Psoas muscle (tissue), 8 donors: ENCODE results near the gene KRTAP5-7. TPM values are rescaled to one million over a fixed set of nuclear protein-coding genes. Genes with fewer than 3 reads are reported as not detected.

Experiments used
- ATAC-seq, 4 donors: fragments of 200-7000 bp; cut with Tn5 transposase; one replicate each; pipeline ENCODE4 v1.9.1; 2020; ENCODE audit warnings: moderate library complexity in 3 of 4, mild to moderate bottlenecking in 2 of 4
- DNase-seq, 2 donors: peaks; one replicate each; pipeline ENCODE4 v3.0.0-alpha.2; 2020
- H3K27ac ChIP-seq: fragments of 200-600 bp; one replicate; pipeline ENCODE4 v1.8.0; 2022
- H3K27me3 ChIP-seq, 3 donors: fragments of 200-600 bp in 1 of 3; one replicate each; pipeline versions ENCODE4 v1.6.1 to v1.8.0; 2013 to 2022; ENCODE audit warnings: low read length in 2 of 3, mild to moderate bottlenecking in 2 of 3, moderate library complexity in 1 of 3; ENCODE audit not compliant: insufficient read depth in 3 of 3
- H3K36me3 ChIP-seq, 2 donors: fragments of 200-600 bp in 1 of 2; one replicate each; pipeline versions ENCODE4 v1.6.1 to v1.8.0; 2013 to 2022; ENCODE audit warnings: low read depth in 1 of 2, mild to moderate bottlenecking in 1 of 2, moderate library complexity in 1 of 2; ENCODE audit not compliant: insufficient read depth in 1 of 2
- H3K4me1 ChIP-seq: fragments of 200-600 bp; one replicate; pipeline ENCODE4 v1.8.0; 2022
- H3K4me3 ChIP-seq: fragments of 200-600 bp; one replicate; pipeline ENCODE4 v1.8.0; 2022; ENCODE audit warnings: mild to moderate bottlenecking
- H3K9me3 ChIP-seq: fragments of 200-600 bp; one replicate; pipeline ENCODE4 v1.8.0; 2022
- WGBS, 3 donors: extraction: QIAGEN DNeasy Blood & Tissue Kit; methylation state at CpG; one replicate each; pipeline versions ENCODE4 v1.1.6 to v1.1.7; 2013; 5-methylcytosine and 5-hydroxymethylcytosine counted together
- intact Hi-C, 2 donors: fragments of 100-400 bp; cut with DNase I; formaldehyde crosslinking; loops; one replicate each; pipeline versions ENCODE4 v1.11.0 to v1.14.2; 2022
- polyA plus RNA-seq, 3 donors: library from polyadenylated mRNA; stranded (reverse); fragments of 200-250 nt; gene quantifications; one replicate each; pipeline ENCODE4 v1.2.3, GENCODE V29; 2013
- total RNA-seq, 4 donors: library from RNA; stranded (reverse); fragmentation: NEBNext Ultra II Directional in 2 of 4; extraction: Animal tissue kit (Norgen Biotek cat#: 25700) in 2 of 4; gene quantifications; one replicate each; pipeline versions ENCODE4 v1.2.1 to v1.2.4, GENCODE V29; 2021 to 2023
- TF ChIP-seq, protein P1 (sequence below): fragments of 200-600 bp; IDR thresholded peaks from one replicate; pipeline ENCODE4 v1.8.0; 2022; ENCODE audit warnings: antibody characterized with exemption
- donor health status: healthy with polysubstance abuse.
- donor health status: DM: no; HTN: no; CAD: no; lungs with moderate emphysema.
- donor health status: Bipolar disorder and iron deficiency.
- donor health status: healthy.
- donor health status: DM: yes; HTN: yes; CAD: no.
- donor health status: DM: no; HTN: no; CAD: no.
- donor health status: DM: no; HTN: no; CAD: no.
- donor health status: DM: yes; HTN: yes; CAD: no.

The KRTAP5-7 gene
- total and polyA plus RNA-seq, 7 donors, result 0.01 TPM; not detected in 6

DNA sequence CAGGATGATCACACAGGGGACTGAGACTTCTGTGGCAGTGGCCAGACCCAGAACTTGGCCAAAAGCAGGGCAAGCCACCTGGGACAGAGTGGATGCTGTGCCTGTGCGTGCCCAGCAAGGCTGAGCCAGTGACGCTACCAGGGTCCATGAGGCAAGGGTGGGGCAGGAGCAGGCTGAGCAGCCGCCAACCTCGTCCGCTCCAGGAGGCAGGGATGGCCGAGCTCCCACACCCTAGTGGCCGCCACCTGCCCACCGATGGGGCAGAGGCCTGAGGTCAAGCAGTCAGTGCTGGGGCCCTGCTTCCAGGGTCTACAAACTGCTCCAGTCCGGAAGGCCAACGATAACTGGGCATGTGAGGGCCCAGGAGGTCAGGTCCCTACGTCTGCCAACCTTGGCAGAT, 28.4 kb downstream of the KRTAP5-7 start:
- no peaks in the 10 kb centered on the region for H3K9me3 ChIP-seq
- intact Hi-C loops, result no loop called here
- no peak for ATAC-seq
- no peaks in the 10 kb centered on the region for H3K36me3 ChIP-seq
- 89 to 92% (median 92%) methylated on average over 11 of the region's 11 CpGs for WGBS, 3 donors
- DNase-seq, result no peak
- no peaks in the 10 kb centered on the region for H3K4me1 ChIP-seq
- TF ChIP-seq, protein P1, sequence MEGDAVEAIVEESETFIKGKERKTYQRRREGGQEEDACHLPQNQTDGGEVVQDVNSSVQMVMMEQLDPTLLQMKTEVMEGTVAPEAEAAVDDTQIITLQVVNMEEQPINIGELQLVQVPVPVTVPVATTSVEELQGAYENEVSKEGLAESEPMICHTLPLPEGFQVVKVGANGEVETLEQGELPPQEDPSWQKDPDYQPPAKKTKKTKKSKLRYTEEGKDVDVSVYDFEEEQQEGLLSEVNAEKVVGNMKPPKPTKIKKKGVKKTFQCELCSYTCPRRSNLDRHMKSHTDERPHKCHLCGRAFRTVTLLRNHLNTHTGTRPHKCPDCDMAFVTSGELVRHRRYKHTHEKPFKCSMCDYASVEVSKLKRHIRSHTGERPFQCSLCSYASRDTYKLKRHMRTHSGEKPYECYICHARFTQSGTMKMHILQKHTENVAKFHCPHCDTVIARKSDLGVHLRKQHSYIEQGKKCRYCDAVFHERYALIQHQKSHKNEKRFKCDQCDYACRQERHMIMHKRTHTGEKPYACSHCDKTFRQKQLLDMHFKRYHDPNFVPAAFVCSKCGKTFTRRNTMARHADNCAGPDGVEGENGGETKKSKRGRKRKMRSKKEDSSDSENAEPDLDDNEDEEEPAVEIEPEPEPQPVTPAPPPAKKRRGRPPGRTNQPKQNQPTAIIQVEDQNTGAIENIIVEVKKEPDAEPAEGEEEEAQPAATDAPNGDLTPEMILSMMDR, result no peak
- H3K27ac ChIP-seq, result no peak overlapping the region
- no peaks in the 10 kb centered on the region for H3K27me3 ChIP-seq
- H3K4me3 ChIP-seq, result no peak overlapping the region

DNA sequence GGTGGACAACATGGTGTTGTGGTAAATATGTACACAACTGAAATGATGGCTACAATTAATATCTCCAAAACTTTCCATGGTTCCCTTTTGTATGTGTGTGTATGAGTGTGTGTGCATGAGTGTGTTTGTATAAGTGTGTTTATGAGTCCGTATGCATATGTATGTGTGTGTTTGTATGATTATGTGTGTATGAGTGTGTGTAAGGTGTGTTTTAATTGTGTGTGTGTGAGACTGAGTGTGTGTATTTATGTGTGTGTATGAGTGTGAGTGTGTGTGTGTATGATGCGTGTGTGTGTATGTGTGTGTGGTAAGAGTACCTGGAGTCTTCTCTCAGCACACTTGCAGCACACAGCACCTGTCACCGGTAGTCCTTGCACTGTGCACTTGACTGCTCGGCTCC, 29.0 kb downstream of the KRTAP5-7 start:
- ATAC-seq (no peak), DNase-seq (no peak)
- H3K9me3 ChIP-seq, result no peaks in the 10 kb centered on the region
- no peaks in the 10 kb centered on the region for H3K27me3 ChIP-seq
- no peak overlapping the region for H3K27ac ChIP-seq
- intact Hi-C loops, result no loop called here
- WGBS, 3 donors, result 86 to 92% (median 89%) methylated on average over 4 of the region's 4 CpGs
- no peaks in the 10 kb centered on the region for H3K36me3 ChIP-seq
- H3K4me1 ChIP-seq, result no peaks in the 10 kb centered on the region
- TF ChIP-seq, protein P1, result no peak
- H3K4me3 ChIP-seq, result no peak overlapping the region

DNA sequence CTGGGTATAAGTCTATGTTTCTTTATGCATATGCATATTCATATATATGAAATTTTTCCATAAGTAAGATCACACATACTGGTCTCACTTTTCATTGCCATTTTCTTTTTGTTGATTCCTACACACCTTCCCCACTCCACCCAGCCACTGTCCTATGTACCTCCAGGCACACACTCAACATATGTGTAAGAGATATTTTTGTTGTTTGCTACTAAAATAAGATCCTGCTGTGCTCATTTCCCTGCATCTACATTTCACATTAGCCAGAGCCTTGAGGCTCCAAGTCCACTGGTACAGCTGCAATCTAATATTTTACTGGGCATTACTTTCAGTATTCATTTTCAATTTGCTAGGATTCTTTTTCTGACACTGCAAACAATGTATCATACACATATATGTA, 30.2 kb downstream of the KRTAP5-7 start:
- Histone ChIP-seq H3K9me3 (no peaks in the 10 kb centered on the region), H3K36me3 (no peaks in the 10 kb centered on the region), H3K4me1 (no peaks in the 10 kb centered on the region), H3K27me3 (no peaks in the 10 kb centered on the region), H3K27ac (no peak overlapping the region), H3K4me3 (no peak overlapping the region)
- TF ChIP-seq, protein P1, result no peak
- no peak for DNase-seq
- no peak for ATAC-seq
- intact Hi-C loops, result no loop called here

DNA sequence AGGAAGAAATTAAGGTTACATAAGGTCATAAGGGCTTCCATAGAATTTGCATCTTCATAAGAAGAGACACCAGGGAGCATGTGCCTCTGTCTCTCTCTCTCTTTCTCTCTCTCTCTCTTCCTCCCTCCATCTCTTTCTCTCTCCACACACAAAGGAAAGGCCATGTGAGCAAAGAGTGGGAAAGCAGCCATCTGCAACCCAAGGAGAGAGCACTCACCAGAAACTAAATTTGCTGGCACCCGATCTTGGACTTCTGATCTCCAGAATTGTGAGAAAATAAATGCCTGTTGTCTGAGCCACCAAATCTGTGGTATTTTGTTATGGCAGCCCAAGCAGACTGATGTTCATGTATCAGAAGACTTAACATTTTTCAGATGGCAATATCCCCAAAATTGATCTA, 31.9 kb downstream of the KRTAP5-7 start:
- Histone ChIP-seq H3K27ac (no peak overlapping the region), H3K36me3 (no peaks in the 10 kb centered on the region), H3K4me1 (no peaks in the 10 kb centered on the region), H3K9me3 (no peaks in the 10 kb centered on the region), H3K4me3 (no peak overlapping the region), H3K27me3 (peaks cover 0 to 11% (median 2%) of the 10 kb centered on the region in 3 donors)
- 45 to 63% (median 53%) methylated on average over 1 of the region's 1 CpG for WGBS, 3 donors
- no peak for DNase-seq
- TF ChIP-seq, protein P1, result no peak
- intact Hi-C loops, result no loop called here
- ATAC-seq, result no peak

DNA sequence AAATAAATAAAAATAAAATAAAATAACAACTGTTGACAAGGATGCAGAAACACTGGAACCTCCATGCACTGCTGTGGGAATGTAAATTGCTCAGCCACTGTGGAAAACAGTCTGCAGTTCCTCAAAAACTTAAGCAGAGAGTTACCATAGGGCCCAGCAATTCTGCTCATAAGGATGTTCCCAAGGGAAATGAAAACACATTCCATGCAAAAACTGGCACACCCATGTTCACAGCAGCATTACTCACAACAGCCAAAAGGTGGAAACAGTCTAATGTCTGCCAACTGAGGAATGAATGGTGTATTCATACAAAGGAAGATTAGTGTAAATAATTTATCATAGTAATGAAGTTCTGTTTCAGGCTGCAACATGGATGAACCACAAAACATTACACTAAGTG, 35.1 kb downstream of the KRTAP5-7 start:
- Histone ChIP-seq H3K36me3 (no peaks in the 10 kb centered on the region), H3K4me1 (no peaks in the 10 kb centered on the region), H3K27me3 (peaks cover 0 to 20% (median 3%) of the 10 kb centered on the region in 3 donors), H3K9me3 (no peaks in the 10 kb centered on the region), H3K4me3 (no peak overlapping the region), H3K27ac (no peak overlapping the region)
- DNase-seq (no peak), ATAC-seq (no peak)
- intact Hi-C loops, result no loop called here
- TF ChIP-seq, protein P1, result no peak
